GM10266 (cell line): ENCODE results near the gene SBNO2.

Experiments used
- DNase-seq: peaks from one replicate; pipeline ENCODE4 v3.0.0; 2012; ENCODE audit errors: extremely low spot score
- TF ChIP-seq, protein P1 (sequence below): IDR thresholded peaks from 2 replicates; pipeline ENCODE4 v1.5.1; 2012; ENCODE audit warnings: mild to moderate bottlenecking, low read depth; ENCODE audit not compliant: control insufficient read depth, insufficient read depth; ENCODE audit errors: missing control alignments

Gene SBNO2

DNA sequence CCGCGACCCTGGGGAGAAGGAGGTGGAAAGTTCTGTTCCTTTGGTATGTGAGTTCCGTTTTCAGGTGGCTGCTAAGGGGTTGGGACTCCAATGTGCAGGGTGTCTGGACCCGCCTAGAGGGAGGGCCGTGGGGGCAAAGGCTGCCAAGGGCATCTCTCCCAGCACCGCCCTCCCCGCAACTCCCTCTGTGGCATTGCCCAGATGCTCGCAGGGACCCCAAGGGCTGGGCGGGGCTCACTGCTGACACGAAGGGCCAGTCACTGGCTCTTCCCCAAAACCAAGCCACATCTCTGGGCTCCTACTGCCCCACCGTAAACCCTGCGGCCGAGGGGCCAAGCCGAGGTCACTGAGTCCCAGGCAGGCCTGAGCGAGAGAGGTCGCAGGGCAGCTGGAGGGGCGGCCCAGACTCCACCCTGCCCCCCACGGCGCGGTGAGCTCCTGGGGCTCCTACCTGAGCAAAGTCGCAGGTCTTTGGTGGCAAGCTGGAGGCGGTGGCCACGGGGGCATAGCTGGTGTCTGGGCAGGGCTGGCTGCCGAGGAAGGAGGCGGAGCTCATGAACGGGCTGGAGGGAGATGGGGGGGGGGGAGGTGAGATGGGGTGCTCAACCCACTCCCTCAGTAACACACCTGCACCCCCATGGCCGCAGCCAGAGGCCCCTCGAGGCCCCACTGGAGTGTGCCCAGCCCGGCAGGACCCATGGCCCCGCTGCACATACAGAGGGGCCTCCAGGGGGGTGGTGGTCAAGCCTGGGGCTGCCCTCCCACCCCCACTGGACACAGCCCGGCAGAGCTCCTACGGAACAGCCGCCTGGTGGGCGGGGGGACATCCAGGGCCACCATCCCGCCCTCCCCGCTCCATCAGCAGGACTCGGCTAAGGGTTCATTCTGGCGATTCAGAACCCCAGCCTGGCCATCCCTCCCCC lies 26.9 kb downstream of the SBNO2 start:
- TF ChIP-seq, protein P1, sequence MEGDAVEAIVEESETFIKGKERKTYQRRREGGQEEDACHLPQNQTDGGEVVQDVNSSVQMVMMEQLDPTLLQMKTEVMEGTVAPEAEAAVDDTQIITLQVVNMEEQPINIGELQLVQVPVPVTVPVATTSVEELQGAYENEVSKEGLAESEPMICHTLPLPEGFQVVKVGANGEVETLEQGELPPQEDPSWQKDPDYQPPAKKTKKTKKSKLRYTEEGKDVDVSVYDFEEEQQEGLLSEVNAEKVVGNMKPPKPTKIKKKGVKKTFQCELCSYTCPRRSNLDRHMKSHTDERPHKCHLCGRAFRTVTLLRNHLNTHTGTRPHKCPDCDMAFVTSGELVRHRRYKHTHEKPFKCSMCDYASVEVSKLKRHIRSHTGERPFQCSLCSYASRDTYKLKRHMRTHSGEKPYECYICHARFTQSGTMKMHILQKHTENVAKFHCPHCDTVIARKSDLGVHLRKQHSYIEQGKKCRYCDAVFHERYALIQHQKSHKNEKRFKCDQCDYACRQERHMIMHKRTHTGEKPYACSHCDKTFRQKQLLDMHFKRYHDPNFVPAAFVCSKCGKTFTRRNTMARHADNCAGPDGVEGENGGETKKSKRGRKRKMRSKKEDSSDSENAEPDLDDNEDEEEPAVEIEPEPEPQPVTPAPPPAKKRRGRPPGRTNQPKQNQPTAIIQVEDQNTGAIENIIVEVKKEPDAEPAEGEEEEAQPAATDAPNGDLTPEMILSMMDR: no peak
- DNase-seq: no peak

DNA sequence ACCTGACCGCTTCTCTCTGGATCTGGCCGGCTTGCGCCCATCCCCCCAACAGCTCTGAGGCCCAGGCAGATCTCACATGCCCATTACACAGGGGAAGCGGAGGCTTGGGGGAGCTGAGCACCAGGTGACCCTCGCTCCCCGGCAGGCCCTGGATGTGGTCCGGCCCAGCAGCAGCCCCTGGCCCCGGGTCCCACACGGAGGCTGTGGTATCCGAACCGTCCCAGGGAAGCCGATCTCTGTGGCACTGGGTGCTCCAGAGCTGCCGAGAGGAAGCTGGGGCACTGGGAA lies 27.7 kb downstream of the SBNO2 start:
- DNase-seq: no peak
- TF ChIP-seq, protein P1: no peak

DNA sequence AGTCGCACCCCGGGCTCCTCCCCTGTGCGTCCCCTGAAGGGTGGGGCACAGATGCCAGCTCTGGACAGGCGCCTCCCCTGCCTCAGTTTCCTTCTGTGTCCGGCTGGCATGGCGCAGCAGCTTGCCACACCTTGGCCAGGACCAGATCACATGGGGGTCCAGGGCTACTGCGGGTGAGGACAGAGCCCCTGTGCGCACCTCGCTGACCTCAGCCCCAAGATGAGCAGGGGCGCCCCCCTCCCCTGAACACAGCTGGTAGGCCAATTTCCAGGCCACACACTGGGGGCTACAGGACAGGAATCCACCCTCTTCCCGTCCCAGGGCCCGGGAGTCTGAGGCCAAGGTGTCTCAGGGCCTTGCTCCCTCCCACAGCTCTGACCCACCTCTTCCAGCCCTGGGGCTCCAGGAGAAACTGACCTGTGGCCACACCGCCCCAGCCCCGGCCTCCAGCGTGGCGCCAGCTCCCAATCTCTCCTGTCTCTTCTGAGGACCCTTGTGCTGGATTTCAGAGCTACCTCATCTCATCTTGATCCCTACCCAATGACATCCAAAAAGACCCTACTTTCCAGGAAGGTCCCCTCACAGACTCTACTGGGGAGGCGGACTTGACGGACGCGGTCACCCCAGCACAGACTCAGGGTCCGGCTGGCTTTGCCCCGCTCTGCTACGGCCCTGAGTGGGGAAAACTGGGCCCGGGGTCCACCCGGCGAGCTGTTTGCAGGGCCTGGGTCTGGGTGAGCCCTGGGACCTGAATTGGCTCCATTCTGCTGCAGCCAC lies 28.2 kb downstream of the SBNO2 start:
- no peak for DNase-seq
- TF ChIP-seq, protein P1: no peak

DNA sequence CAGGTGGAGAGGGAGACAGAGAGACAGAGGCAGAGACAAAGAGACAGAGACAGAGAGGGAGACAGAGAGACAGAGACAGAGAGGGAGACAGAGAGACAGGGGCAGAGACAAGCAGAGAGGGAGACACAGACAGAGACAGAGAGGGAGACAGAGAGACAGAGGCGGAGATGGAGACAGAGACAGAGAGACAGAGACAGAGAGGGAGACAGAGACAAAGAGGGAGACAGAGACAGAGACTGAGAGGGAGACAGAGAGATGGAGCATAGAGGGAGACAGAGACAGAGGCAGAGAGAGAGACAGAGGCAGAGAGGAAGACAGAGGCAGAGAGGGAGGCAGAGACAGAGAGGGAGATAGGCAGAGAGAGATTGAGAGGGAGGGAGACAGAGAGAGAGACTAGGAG lies 29.3 kb downstream of the SBNO2 start:
- no peak for DNase-seq
- TF ChIP-seq, protein P1: no peak

DNA sequence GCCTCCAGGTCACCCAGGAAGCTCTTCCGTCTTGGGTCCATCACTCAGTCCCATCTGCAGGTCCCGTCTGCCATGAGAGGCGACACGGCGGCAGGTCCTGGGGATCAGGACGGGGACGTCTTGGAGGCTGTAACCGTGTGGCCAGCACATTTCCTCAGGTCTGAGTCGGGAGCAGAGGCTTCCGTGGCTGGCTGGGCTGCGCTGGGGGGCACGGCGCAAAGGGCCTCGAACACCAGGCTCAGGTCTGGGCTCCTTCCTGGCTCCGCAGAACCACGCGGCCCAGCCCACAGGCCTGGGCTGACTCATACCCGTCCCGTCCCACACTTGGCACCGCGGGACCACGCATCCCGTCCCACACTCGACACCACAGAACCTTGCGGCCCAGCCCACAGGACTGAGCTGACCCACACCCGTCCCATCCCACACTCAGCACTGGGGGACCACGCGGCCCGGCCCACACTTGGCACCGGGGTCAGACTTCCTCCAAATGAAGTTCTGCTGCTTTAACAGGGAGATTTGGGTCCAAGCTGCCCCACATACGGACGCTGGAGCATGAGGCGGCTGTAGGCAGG lies 30.2 kb downstream of the SBNO2 start:
- DNase-seq: no peak
- TF ChIP-seq, protein P1: no peak

DNA sequence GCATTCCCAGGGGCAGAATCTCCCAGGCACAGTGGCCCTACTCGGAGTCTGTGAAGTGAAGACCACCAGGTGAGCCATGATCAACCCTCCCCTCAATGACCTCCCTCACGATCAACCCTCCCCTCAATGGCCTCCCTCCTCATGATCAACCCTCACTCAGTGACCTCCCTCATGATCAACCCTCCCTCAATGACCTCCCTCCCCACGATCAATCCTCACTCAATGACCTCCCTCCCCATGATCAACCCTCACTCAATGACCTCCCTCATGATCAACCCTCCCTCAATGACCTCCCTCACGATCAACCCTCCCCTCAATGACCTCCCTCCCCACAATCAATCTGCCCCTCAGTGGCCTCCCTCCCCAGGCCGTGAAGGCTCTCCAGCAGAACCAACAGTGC lies 32.1 kb downstream of the SBNO2 start:
- DNase-seq: no peak
- TF ChIP-seq, protein P1: no peak

DNA sequence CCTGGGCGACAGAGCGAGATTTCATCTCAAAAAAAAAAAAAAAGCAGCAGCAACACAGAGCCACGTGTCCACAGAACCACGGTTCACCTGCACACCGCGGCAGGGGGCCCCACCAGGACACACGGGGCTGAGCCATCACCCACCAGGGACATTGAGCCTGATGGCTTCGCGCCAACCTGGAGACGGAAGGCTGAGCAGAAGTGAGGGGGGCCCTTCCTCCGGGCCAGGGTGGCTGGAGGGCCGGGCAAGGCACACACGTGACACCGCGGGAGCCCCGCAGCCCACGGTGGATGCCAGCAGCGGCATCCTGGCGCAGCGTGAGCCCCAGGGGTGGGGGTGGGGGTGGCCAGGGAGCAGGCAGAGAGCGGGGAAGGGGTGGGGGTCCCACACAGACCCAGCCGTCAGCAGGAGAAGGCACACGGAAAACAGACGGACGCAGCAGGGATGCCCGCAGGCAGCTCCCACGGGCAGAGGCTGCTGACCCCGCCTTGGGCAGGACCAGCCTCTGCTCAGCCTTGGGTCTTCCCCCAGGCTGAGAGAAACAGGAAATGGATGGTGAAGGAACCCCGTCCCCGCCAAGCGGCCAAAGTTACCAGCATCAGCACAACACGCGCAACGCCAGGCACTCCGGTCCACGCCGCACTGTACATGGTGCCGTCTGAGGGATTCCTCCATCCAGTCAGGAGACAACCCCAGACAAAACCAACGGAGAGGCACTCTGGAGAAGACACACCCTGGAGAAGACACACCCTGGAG lies 33.6 kb downstream of the SBNO2 start:
- TF ChIP-seq, protein P1: no peak
- no peak for DNase-seq
